OCI-LY3 (cell line): Measurements from ENCODE around the gene SESN1.

Experiments used
- H2AFZ ChIP-seq: fragments of 200-600, 300-600 bp; shearing (Covaris generic); 2 replicates; pipeline ENCODE4 v1.6.0; 2014; ENCODE audit warnings: antibody characterized with exemption, low read depth, low read length
- H3K27ac ChIP-seq: fragments of 200-600, 300-600 bp; sonication (generic); 2 replicates; pipeline ENCODE4 v1.5.1; 2014; ENCODE audit warnings: mild to moderate bottlenecking, low read length, moderate library complexity, mixed read lengths
- H3K27me3 ChIP-seq: fragments of 200-600, 300-600 bp; sonication (generic); 2 replicates; pipeline ENCODE4 v1.6.1; 2014; ENCODE audit warnings: low read depth, low read length, mixed read lengths
- H3K36me3 ChIP-seq: fragments of 200-600, 300-600 bp; sonication (generic); replicated peaks from 2 replicates; pipeline ENCODE3; 2014; ENCODE audit warnings: low read depth, low read length, mixed read lengths
- H3K4me1 ChIP-seq: fragments of 300-600, 200-600 bp; sonication (generic); 2 replicates; pipeline ENCODE4 v1.6.1; 2014; ENCODE audit warnings: low read length, mixed read lengths
- H3K4me2 ChIP-seq: fragments of 200-600, 300-600 bp; sonication (generic); 2 replicates; pipeline ENCODE4 v1.6.1; 2014; ENCODE audit warnings: low read length, mixed read lengths
- H3K4me3 ChIP-seq: fragments of 300-600, 200-600 bp; sonication (generic); 2 replicates; pipeline ENCODE4 v1.5.1; 2014; ENCODE audit warnings: antibody characterized with exemption, mild to moderate bottlenecking, low read length, moderate library complexity
- H3K79me2 ChIP-seq: fragments of 300-600, 200-600 bp; shearing (Covaris generic); 2 replicates; pipeline ENCODE4 v1.6.1; 2014; ENCODE audit warnings: mild to moderate bottlenecking, low read length, mixed read lengths
- H3K9ac ChIP-seq: fragments of 300-600, 200-600 bp; shearing (Covaris generic); 2 replicates; pipeline ENCODE4 v1.6.0; 2014; ENCODE audit warnings: mild to moderate bottlenecking, low read length, moderate library complexity
- H3K9me3 ChIP-seq: fragments of 200-600, 300-600 bp; shearing (Covaris generic); 2 replicates; pipeline ENCODE4 v1.6.1; 2014; ENCODE audit warnings: low read length, mixed read lengths; ENCODE audit not compliant: insufficient read depth
- H4K20me1 ChIP-seq: fragments of 200-600, 300-600 bp; sonication (generic); 2 replicates; pipeline ENCODE4 v1.6.1; 2016; ENCODE audit warnings: low read length, mixed read lengths; ENCODE audit not compliant: insufficient read depth
- CTCF ChIP-seq: fragments of 200-600, 300-600 bp; sonication (generic); IDR thresholded peaks from 2 replicates; pipeline ENCODE4 v1.5.1; 2014; ENCODE audit warnings: antibody characterized with exemption, low read length, low read depth
- EZH2phosphoT487 ChIP-seq: fragments of 200-600 bp; shearing (Covaris generic); IDR thresholded peaks from 2 replicates; pipeline ENCODE4 v1.6.1; 2018; ENCODE audit warnings: antibody characterized with exemption, mixed run types, low read depth

Gene SESN1

DNA sequence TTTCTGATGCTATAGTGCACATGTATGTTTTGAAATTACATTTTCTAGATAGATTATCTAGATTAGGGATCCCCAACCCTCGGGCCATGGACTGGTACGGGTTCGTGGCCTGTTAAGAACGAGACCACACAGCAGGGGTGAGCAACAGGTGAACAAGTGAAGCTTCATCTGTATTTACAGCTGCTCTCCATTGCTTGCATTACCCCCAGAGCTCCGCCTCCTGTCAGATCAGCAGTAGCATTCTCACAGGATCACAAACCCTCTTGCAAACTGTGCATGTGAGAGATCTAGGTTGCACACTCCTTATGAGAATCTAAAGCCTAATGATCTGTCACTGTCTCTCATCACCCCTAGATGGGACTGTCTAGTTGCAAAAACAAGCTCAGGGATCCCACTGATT, 11.0 kb upstream of the SESN1 start:
- H3K4me2 ChIP-seq = no peak overlapping the region
- H3K9me3 ChIP-seq = no peaks in the 10 kb centered on the region
- TF ChIP-seq EZH2phosphoT487 (no peak), CTCF (no peak)
- no peaks in the 10 kb centered on the region for H3K27me3 ChIP-seq
- H3K9ac ChIP-seq = no peak overlapping the region
- no peaks in the 10 kb centered on the region for H3K36me3 ChIP-seq
- H3K4me1 ChIP-seq = no peaks in the 10 kb centered on the region
- H3K79me2 ChIP-seq = no peaks in the 10 kb centered on the region
- H3K27ac ChIP-seq = no peak overlapping the region
- no peak overlapping the region for H3K4me3 ChIP-seq
- no peak overlapping the region for H2AFZ ChIP-seq
- H4K20me1 ChIP-seq = no peaks in the 10 kb centered on the region

DNA sequence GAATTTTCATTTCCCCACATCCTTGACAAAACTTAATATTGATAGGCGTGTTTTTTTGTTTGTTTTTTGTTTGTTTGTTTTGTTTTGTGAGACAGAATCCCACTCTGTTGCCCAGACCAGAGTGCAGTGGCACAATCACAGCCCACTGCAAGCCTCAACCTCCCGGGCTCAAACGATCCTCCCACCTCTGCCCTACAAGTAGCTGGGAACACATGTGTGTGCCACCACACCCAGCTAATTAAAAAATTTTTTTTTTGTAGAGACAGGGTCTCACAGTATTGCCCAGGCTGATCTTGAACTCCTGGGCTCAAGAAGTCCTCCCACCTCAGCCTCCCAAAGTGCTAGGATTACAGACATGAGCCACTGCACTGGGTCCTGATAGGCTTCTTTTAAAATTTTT, 9.9 kb upstream of the SESN1 start:
- no peaks in the 10 kb centered on the region for H3K36me3 ChIP-seq
- H3K79me2 ChIP-seq = no peaks in the 10 kb centered on the region
- no peak overlapping the region for H3K4me3 ChIP-seq
- H3K4me2 ChIP-seq = no peak overlapping the region
- no peaks in the 10 kb centered on the region for H3K4me1 ChIP-seq
- TF ChIP-seq CTCF (no peak), EZH2phosphoT487 (no peak)
- no peak overlapping the region for H2AFZ ChIP-seq
- no peaks in the 10 kb centered on the region for H4K20me1 ChIP-seq
- no peak overlapping the region for H3K9ac ChIP-seq
- H3K9me3 ChIP-seq = no peaks in the 10 kb centered on the region
- no peak overlapping the region for H3K27ac ChIP-seq
- H3K27me3 ChIP-seq = no peaks in the 10 kb centered on the region

DNA sequence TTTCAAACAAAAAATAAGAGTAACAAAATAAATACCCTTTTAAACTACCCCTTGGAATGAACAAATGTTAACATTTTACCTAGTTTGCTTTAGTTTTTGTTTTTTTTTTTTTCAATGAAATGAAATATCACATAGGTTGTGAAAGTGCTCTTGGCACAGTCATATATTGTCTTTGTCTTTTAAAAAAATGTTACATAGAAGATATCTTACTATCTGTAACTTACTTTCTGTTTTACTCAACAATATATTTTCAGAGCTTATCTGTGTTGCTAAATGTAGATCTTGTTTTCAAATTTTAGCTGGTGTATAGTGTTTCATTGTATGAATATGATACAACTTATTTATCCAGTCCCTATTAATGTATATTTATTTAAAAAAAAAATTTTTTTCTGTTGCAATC, 9.3 kb upstream of the SESN1 start:
- Histone ChIP-seq H2AFZ (no peak overlapping the region), H3K27me3 (no peaks in the 10 kb centered on the region), H3K79me2 (no peaks in the 10 kb centered on the region), H3K4me1 (no peaks in the 10 kb centered on the region), H3K4me2 (no peak overlapping the region), H3K9ac (no peak overlapping the region), H3K4me3 (no peak overlapping the region), H3K9me3 (no peaks in the 10 kb centered on the region), H3K36me3 (no peaks in the 10 kb centered on the region), H4K20me1 (no peaks in the 10 kb centered on the region), H3K27ac (no peak overlapping the region)
- TF ChIP-seq EZH2phosphoT487 (no peak), CTCF (no peak)

DNA sequence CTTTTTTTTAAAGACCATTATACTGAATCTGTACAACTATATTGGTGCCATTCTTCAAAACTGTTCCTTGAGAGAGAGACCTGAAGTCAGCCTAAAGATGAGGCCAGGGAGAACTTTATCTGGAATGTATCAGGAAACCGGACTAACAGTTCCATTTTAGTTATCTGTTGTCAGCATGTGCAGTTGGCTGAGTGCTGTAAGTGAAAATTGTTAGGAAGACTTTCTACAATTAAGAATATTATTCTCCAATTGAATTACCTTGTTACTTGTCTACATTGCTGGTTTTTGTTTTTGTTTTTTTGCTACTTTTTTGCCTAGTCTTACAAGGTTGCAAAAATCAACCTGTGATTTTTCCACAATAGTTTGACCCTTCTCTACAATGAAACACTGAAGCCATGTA, 8.1 kb upstream of the SESN1 start:
- Histone ChIP-seq H3K27ac (no peak overlapping the region), H4K20me1 (no peaks in the 10 kb centered on the region), H3K9me3 (no peaks in the 10 kb centered on the region), H3K9ac (no peak overlapping the region), H3K36me3 (no peaks in the 10 kb centered on the region), H2AFZ (no peak overlapping the region), H3K4me2 (no peak overlapping the region), H3K27me3 (no peaks in the 10 kb centered on the region), H3K4me1 (no peaks in the 10 kb centered on the region), H3K79me2 (no peaks in the 10 kb centered on the region), H3K4me3 (no peak overlapping the region)
- TF ChIP-seq EZH2phosphoT487 (no peak), CTCF (no peak)
